H1 (cell line): ENCODE measurements around the gene PPM1F.

Experiments used
- EZH2 ChIP-seq: fragments of 200-600 bp; sonication (generic); IDR thresholded peaks from 2 replicates; pipeline ENCODE4 v1.7.1; 2012; ENCODE audit warnings: low read depth, mild to moderate bottlenecking, moderate library complexity, low read length, inconsistent platforms; ENCODE audit not compliant: severe bottlenecking
- RBBP5 ChIP-seq: IDR thresholded peaks from 2 replicates; pipeline ENCODE4 v1.7.1; 2012; ENCODE audit warnings: low read depth, mild to moderate bottlenecking, inconsistent platforms, low read length, moderate library complexity, borderline replicate concordance

- TF ChIP-seq RBBP5 (no peak), EZH2 (no peak)
Measured at GRCh38 chr22:21994881-21995444, 42.3 kb upstream of the PPM1F start.
